ENCODE measurements around the gene MRPL12. TPM values are rescaled to one million over a fixed set of nuclear protein-coding genes. Genes with fewer than 3 reads are reported as not detected.
A peak's percentile ranks its signal among the peaks of the same experiment; 100 is the strongest.

MRPL12 gene
- total and polyA plus RNA-seq, 2 of the 13 experiments (the other 11 are each of a cell fraction or from before 2014, with no cell fraction given), result 39.1 to 94.1 TPM

DNA sequence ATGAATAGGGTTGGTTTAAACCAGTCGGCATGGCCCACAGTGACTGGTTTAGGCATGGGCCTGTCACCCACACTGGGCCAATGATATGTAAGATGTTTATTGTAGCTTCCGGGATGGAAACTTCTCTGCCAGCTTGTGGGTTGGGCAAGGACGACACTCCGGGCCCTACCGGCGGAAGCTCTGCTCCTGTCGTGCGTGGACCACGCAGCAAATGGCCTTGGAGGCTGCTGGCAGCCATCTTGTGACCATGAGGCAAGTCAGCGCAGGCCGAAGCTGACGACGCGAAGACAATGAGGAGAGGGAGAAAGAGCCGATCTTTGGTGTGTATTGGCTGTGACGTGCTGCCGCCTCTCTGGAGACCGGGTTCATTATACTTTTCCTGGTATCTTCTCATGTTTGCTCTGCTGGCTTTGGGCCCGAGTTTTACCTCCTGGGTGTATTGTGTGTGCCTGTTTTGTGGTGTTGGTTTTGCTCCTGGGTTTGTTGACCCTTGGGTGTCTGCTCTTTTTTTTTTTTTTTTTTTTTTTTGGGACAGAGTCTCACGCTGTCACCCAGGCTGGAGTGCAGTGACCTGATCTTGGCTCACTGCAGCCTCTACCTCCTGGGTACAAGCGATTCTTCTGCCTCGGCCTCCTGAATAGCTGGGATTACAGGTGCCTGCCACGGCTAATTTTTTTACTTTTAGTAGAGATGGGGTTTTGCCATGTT lies 24.3 kb downstream of the MRPL12 start (continued):
- TF ChIP-seq, protein P1, sequence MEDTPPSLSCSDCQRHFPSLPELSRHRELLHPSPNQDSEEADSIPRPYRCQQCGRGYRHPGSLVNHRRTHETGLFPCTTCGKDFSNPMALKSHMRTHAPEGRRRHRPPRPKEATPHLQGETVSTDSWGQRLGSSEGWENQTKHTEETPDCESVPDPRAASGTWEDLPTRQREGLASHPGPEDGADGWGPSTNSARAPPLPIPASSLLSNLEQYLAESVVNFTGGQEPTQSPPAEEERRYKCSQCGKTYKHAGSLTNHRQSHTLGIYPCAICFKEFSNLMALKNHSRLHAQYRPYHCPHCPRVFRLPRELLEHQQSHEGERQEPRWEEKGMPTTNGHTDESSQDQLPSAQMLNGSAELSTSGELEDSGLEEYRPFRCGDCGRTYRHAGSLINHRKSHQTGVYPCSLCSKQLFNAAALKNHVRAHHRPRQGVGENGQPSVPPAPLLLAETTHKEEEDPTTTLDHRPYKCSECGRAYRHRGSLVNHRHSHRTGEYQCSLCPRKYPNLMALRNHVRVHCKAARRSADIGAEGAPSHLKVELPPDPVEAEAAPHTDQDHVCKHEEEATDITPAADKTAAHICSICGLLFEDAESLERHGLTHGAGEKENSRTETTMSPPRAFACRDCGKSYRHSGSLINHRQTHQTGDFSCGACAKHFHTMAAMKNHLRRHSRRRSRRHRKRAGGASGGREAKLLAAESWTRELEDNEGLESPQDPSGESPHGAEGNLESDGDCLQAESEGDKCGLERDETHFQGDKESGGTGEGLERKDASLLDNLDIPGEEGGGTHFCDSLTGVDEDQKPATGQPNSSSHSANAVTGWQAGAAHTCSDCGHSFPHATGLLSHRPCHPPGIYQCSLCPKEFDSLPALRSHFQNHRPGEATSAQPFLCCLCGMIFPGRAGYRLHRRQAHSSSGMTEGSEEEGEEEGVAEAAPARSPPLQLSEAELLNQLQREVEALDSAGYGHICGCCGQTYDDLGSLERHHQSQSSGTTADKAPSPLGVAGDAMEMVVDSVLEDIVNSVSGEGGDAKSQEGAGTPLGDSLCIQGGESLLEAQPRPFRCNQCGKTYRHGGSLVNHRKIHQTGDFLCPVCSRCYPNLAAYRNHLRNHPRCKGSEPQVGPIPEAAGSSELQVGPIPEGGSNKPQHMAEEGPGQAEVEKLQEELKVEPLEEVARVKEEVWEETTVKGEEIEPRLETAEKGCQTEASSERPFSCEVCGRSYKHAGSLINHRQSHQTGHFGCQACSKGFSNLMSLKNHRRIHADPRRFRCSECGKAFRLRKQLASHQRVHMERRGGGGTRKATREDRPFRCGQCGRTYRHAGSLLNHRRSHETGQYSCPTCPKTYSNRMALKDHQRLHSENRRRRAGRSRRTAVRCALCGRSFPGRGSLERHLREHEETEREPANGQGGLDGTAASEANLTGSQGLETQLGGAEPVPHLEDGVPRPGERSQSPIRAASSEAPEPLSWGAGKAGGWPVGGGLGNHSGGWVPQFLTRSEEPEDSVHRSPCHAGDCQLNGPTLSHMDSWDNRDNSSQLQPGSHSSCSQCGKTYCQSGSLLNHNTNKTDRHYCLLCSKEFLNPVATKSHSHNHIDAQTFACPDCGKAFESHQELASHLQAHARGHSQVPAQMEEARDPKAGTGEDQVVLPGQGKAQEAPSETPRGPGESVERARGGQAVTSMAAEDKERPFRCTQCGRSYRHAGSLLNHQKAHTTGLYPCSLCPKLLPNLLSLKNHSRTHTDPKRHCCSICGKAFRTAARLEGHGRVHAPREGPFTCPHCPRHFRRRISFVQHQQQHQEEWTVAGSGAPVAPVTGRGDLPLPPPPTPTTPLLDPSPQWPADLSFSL (CRISPR knock-in tag; IDR thresholded peaks at IDR 0.05), result peak; percentile 82
- TF ChIP-seq ZNF264 (CRISPR knock-in tag; IDR thresholded peaks at IDR 0.05) (peak; percentile 91), RELA (CRISPR knock-in tag; IDR thresholded peaks at IDR 0.05) (no peak), JUNB (CRISPR knock-in tag; IDR thresholded peaks at IDR 0.05; ENCODE audit: borderline replicate concordance) (peak; percentile 90), ZNF256 (CRISPR knock-in tag; conservative IDR thresholded peaks at IDR 0.05) (peak; percentile 96), BHLHE40 (IDR thresholded peaks at IDR 0.05; ENCODE audit: low read length) (peak; percentile 20; the same call in 1 of the 2 replicates), ZNF713 (CRISPR knock-in tag; IDR thresholded peaks at IDR 0.05) (no peak), ZBTB42 (CRISPR knock-in tag; IDR thresholded peaks at IDR 0.05) (peak; percentile 83; the same call in 1 of the 2 replicates), ZFP36 (IDR thresholded peaks at IDR 0.05; ENCODE audit: borderline replicate concordance, low read depth, low read length, partially characterized antibody) (no peak), CCAR2 (optimal IDR thresholded peaks at IDR 0.05; ENCODE audit: low read depth, low read length) (no peak), YEATS2 (CRISPR knock-in tag; IDR thresholded peaks at IDR 0.05; ENCODE audit: borderline replicate concordance) (peak; percentile 85; the same call in 1 of the 2 replicates), PRDM15 (CRISPR knock-in tag; IDR thresholded peaks at IDR 0.05) (0 out of 2 replicates have a peak, but pooled peaks have one; percentile 53), AKAP8 (CRISPR knock-in tag; IDR thresholded peaks at IDR 0.05) (peak; percentile 83), KLF6 (CRISPR knock-in tag; IDR thresholded peaks at IDR 0.05) (peak; percentile 99), TFE3 (CRISPR knock-in tag; IDR thresholded peaks at IDR 0.05) (peak; percentile 92), ZSCAN20 (CRISPR knock-in tag; IDR thresholded peaks at IDR 0.05; ENCODE audit: borderline replicate concordance) (no peak), ADNP (CRISPR knock-in tag; IDR thresholded peaks at IDR 0.05) (peak; percentile 65; the same call in 1 of the 2 replicates), MED8 (CRISPR knock-in tag; IDR thresholded peaks at IDR 0.05; ENCODE audit: insufficient replicate concordance) (peak; percentile 84), KMT2B (CRISPR knock-in tag; IDR thresholded peaks at IDR 0.05) (peak; percentile 93)

Measured in HepG2 (cell line).